MCF 10A (cell line): Measurements from ENCODE around the gene SLC29A3. TPM values are rescaled to one million over a fixed set of nuclear protein-coding genes. Genes with fewer than 3 reads are reported as not detected.

ENCODE experiments used
- BruUV-seq: library from RNA; stranded (reverse); fragments of 400-500 nt; replicated peaks from 2 replicates; lab custom pipeline; 2021; lab: Mats Ljungman, UMichigan
- CTCF ChIA-PET: fragments of 300-600 bp; sonication (Branson Sonifier 250); formaldehyde crosslinking; extraction: SDS; loops from one replicate; lab custom pipeline; 2021; ENCODE audit warnings: antibody characterized with exemption, inconsistent platforms; lab: Yijun Ruan, JAX
- POLR2A ChIA-PET: fragments of 300-600, 350-650 bp; sonication (Branson Sonifier 250); formaldehyde crosslinking; extraction: SDS; loops from one replicate; lab custom pipeline; 2020; ENCODE audit warnings: antibody characterized with exemption, inconsistent platforms; lab: Yijun Ruan, JAX
- DNase-seq: peaks from one replicate; pipeline ENCODE4 v3.0.0-alpha.2; 2018; ENCODE audit not compliant: unreplicated experiment
- H3K27ac Mint-ChIP-seq: one replicate; pipeline ENCODE4 v1.8.0; 2022; ENCODE audit warnings: mild to moderate bottlenecking, low read depth, mixed read lengths; ENCODE audit not compliant: unreplicated experiment
- H3K27me3 Mint-ChIP-seq: one replicate; pipeline ENCODE4 v1.8.0; 2022; ENCODE audit warnings: mixed read lengths; ENCODE audit not compliant: insufficient read depth, unreplicated experiment
- H3K36me3 Mint-ChIP-seq: one replicate; pipeline ENCODE4 v1.8.0; 2022; ENCODE audit warnings: mild to moderate bottlenecking, moderate library complexity, mixed read lengths; ENCODE audit not compliant: insufficient read depth, unreplicated experiment
- H3K4me1 Mint-ChIP-seq: one replicate; pipeline ENCODE4 v1.8.0; 2022; ENCODE audit warnings: mixed read lengths; ENCODE audit not compliant: insufficient read depth, unreplicated experiment
- H3K4me3 Mint-ChIP-seq: one replicate; pipeline ENCODE4 v1.8.0; 2022; ENCODE audit warnings: mild to moderate bottlenecking, moderate library complexity, mixed read lengths; ENCODE audit not compliant: unreplicated experiment
- H3K9me3 Mint-ChIP-seq: one replicate; pipeline ENCODE4 v1.8.0; 2022; ENCODE audit warnings: mixed read lengths; ENCODE audit not compliant: unreplicated experiment
- CTCF ChIP-seq: fragments of 200-600 bp; IDR thresholded peaks from one replicate; pipeline ENCODE4 v1.8.0; 2022; ENCODE audit warnings: antibody characterized with exemption, mild to moderate bottlenecking; ENCODE audit not compliant: unreplicated experiment
- intact Hi-C: fragments of 100-400 bp; cut with micrococcal nuclease; formaldehyde crosslinking; loops from 2 replicates; pipeline ENCODE4 v1.14.1; 2022
- total RNA-seq: library from RNA; stranded (reverse); gene quantifications from 2 replicates; pipeline ENCODE4 v1.2.3, GENCODE V29; 2022

The SLC29A3 gene
- total RNA-seq, 1 experiment from 2014 or later, result 3.6 TPM

DNA sequence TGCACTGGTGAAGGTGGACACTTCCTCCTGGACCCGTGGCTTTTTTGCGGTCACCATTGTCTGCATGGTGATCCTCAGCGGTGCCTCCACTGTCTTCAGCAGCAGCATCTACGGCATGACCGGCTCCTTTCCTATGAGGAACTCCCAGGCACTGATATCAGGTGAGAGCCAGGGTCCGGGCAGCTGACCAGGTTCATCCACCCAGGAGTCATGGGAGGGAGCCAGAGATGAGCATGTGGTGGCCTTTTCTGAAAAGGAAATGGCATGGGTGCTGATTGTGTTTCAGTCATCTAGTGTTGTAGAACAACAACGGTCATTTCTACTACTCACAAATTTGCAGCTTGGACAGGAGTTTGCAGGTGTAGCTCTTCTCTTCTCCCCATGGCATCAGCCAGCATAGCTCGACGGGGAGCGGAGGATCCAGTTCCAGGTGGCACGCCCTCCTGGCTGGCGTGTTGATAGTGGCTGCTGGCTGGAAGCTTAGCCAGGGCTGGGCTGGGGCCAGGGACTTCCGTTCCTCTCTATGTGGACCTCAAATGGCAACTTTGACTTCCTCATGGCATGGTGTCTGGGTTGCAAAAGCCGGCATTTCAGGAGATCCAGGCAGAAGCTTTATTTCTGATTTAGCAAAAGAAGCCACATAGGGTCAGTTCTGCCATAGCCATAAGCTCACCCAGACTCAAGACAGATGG, 32.7 kb downstream of the SLC29A3 start:
- intact Hi-C loops, result no loop called here
- no peak for DNase-seq
- BruUV-seq, result no TSS peak
- H3K9me3 Mint-ChIP-seq, result no peaks in the 10 kb centered on the region
- no peak overlapping the region for H3K4me3 Mint-ChIP-seq
- no peak overlapping the region for H3K27ac Mint-ChIP-seq
- no peaks in the 10 kb centered on the region for H3K27me3 Mint-ChIP-seq
- no peaks in the 10 kb centered on the region for H3K36me3 Mint-ChIP-seq
- POLR2A ChIA-PET, result interaction anchor here (0.9 to 3.7 kb wide), 5 partner anchors 9 to 21 kb away, joined by 3 to 23 read pairs (median 4); no protein-coding TSS in a partner anchor
- H3K4me1 Mint-ChIP-seq, result peaks cover 25% of the 10 kb centered on the region
- no peak for TF ChIP-seq CTCF
- CTCF ChIA-PET, result interaction anchor here (0.6 to 7.9 kb wide), 4 partner anchors 12 to 78 kb away, joined by 3 to 51 read pairs (median 4); partner anchors contain the start of gene SLC29A3

GRCh38 chr10:71353639-71354038, 34.6 kb downstream of the SLC29A3 start:
- DNase-seq, result no peak
- Mint-ChIP-seq H3K27ac (no peak overlapping the region), H3K4me1 (peaks cover 12% of the 10 kb centered on the region), H3K9me3 (no peaks in the 10 kb centered on the region), H3K27me3 (no peaks in the 10 kb centered on the region), H3K36me3 (no peaks in the 10 kb centered on the region), H3K4me3 (no peak overlapping the region)
- POLR2A ChIA-PET, result no interaction called here
- TF ChIP-seq CTCF, result no peak
- no TSS peak for BruUV-seq
- CTCF ChIA-PET, result interaction anchor here (0.7 to 1.6 kb wide), 2 partner anchors 10 to 31 kb away, joined by 3 to 5 read pairs; no protein-coding TSS in a partner anchor
- intact Hi-C loops, result no loop called here

GRCh38 chr10:71354776-71355175, 35.7 kb downstream of the SLC29A3 start:
- Mint-ChIP-seq H3K27ac (no peak overlapping the region), H3K27me3 (no peaks in the 10 kb centered on the region), H3K4me1 (peaks cover 2% of the 10 kb centered on the region), H3K9me3 (no peaks in the 10 kb centered on the region), H3K36me3 (no peaks in the 10 kb centered on the region), H3K4me3 (no peak overlapping the region)
- CTCF ChIA-PET, result no interaction called here
- POLR2A ChIA-PET, result no interaction called here
- no peak for DNase-seq
- intact Hi-C loops, result no loop called here
- no TSS peak for BruUV-seq
- TF ChIP-seq CTCF, result no peak

- ChIA-PET POLR2A (no interaction called here), CTCF (no interaction called here)
- no peak for DNase-seq
- H3K4me1 Mint-ChIP-seq, result no peaks in the 10 kb centered on the region
- H3K36me3 Mint-ChIP-seq, result no peaks in the 10 kb centered on the region
- intact Hi-C loops, result no loop called here
- TF ChIP-seq CTCF, result no peak
- no peak overlapping the region for H3K4me3 Mint-ChIP-seq
- no peak overlapping the region for H3K27ac Mint-ChIP-seq
- H3K27me3 Mint-ChIP-seq, result no peaks in the 10 kb centered on the region
- H3K9me3 Mint-ChIP-seq, result no peaks in the 10 kb centered on the region
- BruUV-seq, result no TSS peak
Observed at GRCh38 chr10:71355886-71356285, 36.8 kb downstream of the SLC29A3 start.
